HL-60 (cell line): Measurements from ENCODE around the gene DNAJA1.

Experiments
- CTCF ChIP-seq: IDR thresholded peaks from one replicate; pipeline ENCODE4 v1.5.1; 2011; ENCODE audit warnings: low read length, control low read depth, inconsistent platforms; ENCODE audit not compliant: insufficient read depth
- GABPA ChIP-seq: IDR thresholded peaks from 2 replicates; pipeline ENCODE4 v1.6.1; 2012; ENCODE audit warnings: low read depth
- POLR2AphosphoS5 ChIP-seq: IDR thresholded peaks from 2 replicates; pipeline ENCODE4 v1.6.1; 2012; ENCODE audit warnings: low read depth
- REST ChIP-seq: IDR thresholded peaks from 2 replicates; pipeline ENCODE4 v1.6.1; 2012; ENCODE audit warnings: low read depth; ENCODE audit not compliant: insufficient replicate concordance

- TF ChIP-seq CTCF (no peak), POLR2AphosphoS5 (no peak), REST (no peak), GABPA (no peak)
Measured at GRCh38 chr9:33032865-33033264, 7.8 kb downstream of the DNAJA1 start.
